SIG-M5 treated with dmso at 0.1 percent for 504 hours (cell line): Measurements from ENCODE around the gene ESR1.
A peak's percentile ranks its signal among the peaks of the same experiment; 100 is the strongest.
"Not testable (repeated sequence)": the region's sequence is repeated elsewhere in the genome, so short reads cannot be mapped to it uniquely, and the experiment has no call there.

ENCODE experiments used
- DNase-seq: peaks from one replicate; lab custom pipeline; 2025; ENCODE audit not compliant: unreplicated experiment; lab: John Stamatoyannopoulos, UW

ESR1 gene

GRCh38 chr6:152123076-152123475, 315.6 kb downstream of the ESR1 start:
- no peak for DNase-seq

DNA sequence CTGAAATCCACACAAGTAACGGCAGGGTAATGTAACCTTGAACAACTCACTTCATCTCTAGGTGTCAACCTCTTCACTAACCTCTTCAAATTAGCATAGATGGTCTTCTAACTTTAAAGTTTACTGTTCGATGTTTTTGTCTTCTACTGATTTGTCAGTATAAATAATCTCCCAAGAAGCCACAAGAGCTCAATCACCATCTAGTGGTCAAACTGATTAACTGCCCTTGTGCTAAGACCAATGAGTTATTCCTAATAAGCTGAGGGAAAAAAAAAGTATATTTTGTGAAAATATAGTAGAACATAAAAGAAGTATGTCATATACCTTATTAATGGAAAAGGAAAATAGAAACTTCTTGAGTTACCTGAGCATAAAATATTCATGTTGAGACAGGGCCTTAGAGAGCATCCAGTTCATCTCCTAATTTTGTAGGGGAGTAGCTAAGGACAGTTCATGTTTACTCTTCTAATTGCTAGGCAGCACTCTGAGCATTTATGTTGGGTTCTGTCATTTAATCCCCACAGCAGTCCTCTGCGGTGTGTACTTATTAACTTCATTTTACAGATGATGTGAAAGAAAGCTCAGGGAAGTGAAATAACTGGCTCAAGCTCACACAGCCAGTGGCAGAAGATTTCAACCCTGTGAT, 317.1 kb downstream of the ESR1 start:
- DNase-seq = peak; percentile 29

DNA sequence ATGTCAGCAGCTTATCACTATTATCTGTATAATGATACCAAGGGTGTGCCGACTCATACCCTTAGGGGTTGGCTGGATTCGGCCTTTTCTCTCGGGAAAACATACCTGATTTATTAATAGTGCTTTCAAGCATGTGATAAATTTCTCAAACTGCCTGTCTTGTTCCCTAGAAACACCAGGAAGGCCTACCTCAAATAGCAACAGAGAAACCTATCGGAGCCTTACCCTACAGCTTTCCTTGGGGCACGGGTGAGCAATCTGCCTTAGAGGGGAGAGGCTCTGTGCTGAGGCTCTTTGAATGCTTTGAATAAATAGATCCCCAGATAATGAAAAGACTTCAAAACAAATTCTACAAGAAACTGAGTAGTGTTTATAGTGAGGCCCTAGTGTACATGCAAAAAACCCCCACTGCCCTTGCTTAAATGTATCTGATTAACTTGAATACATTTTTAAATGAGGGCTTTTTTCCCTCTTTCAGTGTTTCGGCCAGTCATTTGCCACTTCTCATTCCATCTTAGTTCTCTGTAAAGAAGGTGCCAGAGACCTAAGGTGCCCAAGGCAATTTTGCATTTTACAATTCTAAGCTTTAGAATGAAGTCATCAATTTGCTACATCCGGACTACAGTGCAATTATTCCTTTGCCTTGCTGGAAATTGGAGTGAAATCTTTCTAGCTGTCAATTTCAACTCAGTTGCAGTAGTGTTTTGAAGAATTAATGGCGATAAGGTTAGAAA, 320.1 kb downstream of the ESR1 start:
- DNase-seq = no peak

DNA sequence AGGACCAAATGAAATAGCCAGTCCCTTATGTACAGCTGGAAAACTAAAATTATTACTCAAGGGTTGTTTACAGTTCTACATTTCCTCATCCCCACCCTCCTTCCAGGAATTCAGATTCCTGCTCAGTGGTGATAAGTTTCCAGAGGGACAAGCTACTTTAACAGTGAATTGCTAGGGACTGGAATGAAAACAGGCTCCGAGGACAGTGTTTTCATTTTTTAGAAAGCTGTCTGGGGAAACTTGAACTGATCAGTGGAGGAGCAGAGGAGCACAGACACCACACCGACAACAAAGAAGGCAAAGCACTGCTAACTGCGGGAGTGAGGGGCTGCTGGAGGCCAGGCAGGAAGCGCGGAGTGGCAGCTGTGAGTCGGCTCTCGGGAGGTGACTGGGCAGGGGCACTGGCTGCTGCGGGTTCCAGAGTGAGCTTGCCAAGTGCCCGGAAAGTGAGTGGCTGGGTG, 322.2 kb downstream of the ESR1 start:
- DNase-seq = no peak

- DNase-seq = no peak
Observed at GRCh38 chr6:152130441-152130840, 323.0 kb downstream of the ESR1 start.

GRCh38 chr6:152135755-152136448, 328.4 kb downstream of the ESR1 start:
- DNase-seq = no peak

DNA sequence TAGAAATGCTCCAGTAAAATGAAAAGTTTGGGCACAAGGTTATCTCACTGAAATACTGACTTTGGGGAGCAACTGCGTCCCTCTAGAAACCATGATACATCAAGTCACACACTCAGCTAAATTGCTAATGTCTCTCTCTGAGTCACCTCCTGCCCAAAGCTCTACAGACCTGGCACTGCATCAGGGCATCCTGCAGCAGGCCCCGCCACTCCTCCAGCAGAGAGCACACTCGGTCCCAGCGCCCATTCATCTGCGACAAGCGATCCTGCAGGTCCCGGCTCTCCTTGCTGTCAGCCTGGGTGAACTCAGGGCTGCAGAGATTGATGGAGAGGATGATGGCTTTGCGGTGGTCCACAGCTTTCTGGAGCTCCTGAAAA, 329.0 kb downstream of the ESR1 start:
- no peak for DNase-seq

- not testable (repeated sequence) for DNase-seq
Observed at GRCh38 chr6:152138344-152138743, 330.9 kb downstream of the ESR1 start.

DNA sequence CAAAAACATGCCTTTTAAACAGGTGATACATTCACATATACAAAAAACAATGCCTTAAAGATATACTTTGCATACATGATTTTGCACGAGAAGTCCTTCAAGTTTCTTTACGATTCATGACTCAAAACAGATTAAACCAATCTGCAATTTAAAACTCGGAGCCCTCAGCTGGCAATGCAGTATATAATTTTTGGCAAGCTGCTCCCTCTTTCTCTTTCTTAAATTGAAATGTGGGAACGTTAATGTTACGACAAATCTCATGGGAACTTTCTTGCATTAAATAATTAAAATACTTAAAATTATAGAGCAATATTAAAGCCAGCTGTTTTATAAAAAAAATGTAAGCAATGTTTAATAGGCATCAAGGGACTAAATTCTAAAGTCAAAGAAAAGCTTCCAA, 334.6 kb downstream of the ESR1 start:
- no peak for DNase-seq

DNA sequence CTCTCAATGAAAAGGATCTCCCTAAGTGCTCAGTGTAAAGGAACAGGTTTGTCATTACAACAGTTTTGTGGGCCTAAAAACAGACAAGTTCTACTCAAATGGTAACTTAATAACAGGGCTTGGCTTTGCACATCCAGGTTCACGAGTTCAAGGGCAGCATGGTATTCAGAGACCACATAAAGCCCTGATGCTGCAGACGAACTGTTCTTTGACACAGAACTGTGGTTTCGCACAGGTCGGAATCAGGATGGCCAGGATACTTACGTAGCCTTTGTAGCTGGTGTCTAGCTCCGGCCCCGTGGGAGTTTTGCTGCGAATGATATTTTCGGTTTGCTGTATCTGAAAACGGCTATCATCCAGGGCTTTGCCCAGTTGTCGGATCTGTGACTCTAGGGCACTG, 335.9 kb downstream of the ESR1 start:
- DNase-seq = no peak

DNA sequence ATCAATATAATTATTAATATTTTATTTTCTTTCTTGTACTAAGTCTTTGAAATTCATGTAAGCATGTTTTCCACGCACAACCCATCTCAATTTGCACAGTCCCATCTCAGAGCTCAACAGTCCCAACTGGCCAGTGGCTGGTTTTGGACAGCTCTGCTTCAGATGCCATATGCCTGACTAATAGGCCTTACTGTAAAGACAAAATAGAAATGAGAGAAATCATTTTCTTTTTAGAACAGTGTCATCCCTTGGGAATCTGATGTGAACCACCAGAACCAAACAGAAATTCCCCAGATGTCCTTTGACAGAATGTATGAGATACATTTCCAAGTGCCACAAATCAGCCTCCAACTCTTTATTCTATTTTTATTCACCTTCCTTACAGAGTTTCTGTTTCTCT, 338.9 kb downstream of the ESR1 start:
- DNase-seq = no peak

DNA sequence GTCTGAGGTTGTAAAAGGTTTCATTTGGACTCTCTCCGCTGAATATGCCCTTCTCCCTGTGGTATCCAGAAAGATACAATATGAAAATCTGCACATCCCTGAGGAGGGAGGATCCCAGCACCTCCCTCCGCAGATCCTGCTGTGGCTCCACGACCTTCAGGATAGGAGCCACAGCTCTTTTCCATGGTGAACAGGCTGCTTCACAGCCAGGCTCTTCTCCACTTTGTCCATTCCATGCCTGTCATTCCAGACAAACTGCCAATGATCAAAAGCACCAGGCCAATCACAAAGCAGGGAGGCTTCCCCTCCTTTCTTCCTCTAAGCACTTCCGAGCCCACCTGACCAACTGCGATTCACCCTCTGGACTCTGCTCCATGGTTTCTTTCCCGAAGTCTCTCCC, 339.8 kb downstream of the ESR1 start:
- no peak for DNase-seq

DNA sequence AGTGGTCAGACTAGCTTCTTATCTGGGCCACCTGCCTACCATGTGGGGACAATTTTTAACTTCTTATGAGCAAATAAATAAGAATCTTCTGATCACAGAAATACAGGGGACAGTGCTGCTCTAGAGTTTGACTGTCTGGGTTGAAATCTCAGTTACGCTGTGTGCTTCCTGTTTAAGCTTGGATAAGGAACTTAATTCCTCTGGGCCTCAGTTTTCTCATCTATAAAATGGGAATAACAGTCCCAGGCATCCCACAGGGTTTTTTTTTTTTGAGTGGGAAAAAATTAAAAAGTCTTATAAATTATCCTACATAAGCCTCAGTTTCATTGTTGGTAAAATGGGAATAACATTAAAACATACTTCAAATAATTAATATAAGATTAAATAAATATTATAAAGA, 340.9 kb downstream of the ESR1 start:
- no peak for DNase-seq

DNA sequence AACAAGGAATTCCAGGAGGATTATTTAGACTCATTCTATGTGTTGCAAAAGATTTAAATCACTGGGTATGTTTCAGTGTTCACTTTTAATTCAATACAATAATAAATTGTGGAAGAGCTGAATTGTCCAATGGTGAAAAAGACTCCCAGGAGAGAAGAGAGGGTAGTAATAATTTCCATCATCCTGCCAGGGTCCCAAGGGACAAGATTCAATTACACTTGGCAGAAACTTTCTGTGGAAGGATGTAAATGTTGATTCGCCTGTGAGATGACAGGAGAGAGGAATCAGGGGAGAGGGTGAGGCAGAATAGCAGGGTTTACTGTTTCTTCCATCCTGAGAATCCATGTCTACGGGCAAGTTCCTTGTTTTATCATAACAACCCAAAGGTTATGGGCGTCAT, 342.7 kb downstream of the ESR1 start:
- no peak for DNase-seq

DNA sequence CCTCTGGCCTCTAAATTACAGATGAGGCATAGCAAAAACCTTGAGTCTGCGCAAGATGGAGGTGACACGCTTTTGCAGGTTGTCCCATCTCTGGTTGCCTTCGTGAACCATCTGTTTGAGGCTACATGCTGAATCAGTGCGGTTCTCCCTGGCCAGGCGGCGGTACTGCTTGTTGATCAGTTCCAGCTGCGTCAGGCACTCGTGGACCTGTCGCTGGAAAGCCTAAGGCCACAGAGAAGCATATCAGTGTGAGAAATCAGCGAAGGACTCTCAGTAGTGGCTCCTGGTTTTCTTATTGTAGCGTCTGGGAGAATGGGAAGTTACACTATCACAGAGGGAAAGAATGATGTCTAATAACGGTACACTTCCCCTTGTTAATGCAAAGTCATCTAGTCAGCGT, 344.4 kb downstream of the ESR1 start:
- DNase-seq = no peak

DNA sequence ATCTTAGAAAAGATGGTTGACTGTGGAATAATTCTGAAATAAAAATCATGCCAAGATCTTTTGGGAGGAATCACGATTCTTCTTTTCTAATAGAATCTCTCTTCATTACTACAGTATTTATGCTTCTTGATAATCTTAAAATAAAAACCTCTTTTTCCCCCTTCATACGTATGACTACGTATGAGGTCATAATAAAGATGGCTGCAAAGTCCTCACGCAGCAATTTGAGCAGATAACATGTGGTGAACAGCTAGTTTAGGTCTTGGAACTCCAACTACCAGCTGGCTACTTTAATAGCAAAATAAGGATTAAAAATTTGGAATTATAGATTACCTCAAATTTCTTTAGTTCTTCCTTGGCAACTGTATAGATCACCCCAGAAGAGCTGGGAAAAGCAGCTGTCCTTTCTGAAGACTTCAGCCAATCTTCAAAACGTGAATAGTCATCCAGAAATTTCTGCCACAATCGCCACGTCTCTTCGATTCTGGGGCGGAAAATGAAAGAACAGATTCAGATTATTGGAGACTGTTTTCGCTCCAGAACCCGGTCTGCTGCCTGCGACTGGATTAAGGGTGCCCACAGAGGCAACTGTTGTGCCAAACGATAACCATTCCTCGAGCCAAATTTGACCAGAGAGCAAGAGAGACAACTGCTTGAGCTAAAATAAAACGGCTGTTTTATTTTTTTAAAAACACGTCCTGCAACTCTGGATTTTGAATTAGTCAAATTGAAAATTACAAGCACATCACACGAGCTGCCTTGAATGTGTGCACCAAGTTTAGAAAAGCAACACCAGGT, 347.3 kb downstream of the ESR1 start:
- DNase-seq = no peak

DNA sequence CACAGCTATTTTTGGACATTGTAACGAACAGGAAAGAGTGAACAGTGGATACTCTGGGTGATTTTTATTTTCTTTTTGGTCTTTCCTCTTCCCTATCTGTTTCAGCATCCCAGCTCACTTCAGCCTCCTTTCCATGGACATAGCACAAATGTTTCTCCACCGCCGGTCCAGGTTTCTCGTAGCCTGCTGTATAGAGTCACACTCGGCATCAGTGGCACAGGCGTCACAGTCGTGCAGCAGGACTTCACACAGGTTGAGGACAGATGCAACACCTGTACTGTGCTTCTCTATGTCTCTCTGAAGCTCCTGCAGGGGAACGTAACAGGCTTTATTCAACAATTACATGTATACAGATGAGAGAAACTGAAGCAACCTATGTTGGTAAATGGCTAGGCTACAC, 348.3 kb downstream of the ESR1 start:
- DNase-seq = no peak

DNA sequence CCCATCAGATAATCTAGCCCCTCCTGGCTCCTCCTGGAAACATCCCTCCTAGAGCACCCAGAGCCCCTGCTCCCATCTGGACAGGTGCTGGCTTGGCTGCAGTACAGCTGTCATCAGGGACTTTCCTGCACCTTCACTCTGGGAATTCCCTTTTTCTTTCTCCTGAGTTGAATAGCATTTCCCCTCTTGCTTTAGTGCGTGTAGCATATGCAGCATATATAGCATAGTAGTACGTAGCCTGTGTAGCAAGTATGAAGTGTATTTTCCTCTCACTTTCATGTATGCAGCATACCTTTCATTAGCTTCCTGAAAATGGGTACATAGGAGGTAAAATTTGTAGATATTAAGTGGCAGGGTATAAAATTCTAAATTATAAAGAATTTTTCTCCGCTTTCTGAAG, 352.9 kb downstream of the ESR1 start:
- no peak for DNase-seq

DNA sequence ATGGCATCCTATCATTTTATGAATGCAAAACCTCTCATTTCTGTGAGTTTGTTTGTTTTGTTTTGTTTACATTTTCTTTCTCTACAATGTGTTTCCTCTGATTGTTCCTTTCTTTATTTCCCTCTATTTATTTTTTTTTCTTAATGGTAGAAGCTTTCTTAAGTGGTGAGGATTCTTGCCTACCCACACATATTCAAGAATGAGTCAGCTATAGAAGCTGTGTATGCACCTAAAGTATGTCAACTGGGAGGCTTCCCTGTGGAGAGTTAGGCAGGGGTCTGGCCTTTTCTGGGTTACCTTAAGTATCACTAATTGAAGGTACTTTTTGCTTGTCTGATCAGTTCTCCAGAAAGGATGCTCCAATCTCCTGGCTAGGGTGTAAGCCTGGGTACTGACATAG, 354.0 kb downstream of the ESR1 start:
- DNase-seq = no peak

DNA sequence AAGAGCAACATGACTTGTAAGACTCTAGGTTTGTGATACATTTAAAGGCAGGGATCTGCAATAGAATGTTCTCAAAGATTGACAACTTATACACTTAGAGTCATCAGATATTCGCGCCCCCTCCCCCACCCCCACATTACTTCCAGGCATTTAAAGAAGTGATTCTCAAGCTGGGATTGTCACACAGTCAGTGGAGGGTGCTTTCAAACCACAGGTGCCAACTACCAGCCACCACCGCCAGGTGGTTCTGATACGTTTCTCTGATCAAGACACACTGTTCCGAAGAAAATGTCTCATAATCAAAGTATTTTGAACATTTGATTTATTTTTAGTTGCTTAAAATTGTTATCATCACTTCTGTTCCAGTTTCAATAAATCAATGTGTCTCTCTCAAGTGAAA, 357.5 kb downstream of the ESR1 start:
- no peak for DNase-seq

DNA sequence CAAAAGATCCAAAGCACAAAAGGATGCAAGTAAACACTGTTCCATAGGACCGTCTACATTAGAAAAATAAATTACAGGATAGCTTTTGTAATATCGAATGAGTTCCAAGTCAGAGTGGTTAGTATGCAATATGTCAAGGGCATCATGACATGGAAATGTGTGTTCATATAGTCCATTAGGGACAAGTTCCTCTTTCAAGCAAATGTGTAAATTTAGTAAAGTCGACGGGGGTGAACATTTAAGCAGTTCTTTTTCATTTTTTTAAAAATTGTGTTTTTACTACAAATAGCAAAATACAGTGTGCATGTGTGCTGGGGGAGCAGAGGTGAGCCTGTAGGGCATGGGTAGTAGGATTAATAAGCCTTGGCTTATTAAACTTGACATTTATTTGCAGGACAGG, 359.0 kb downstream of the ESR1 start:
- peak; percentile 3 for DNase-seq

GRCh38 chr6:152166897-152167296, 359.4 kb downstream of the ESR1 start:
- DNase-seq = no peak
